Stimulated activated CD8-positive, alpha-beta memory T cell treated with anti-CD3 and anti-CD28 coated beads, Interleukin-4, amount 100 ng/mL, for 4 hours (primary cell): ENCODE data around the gene CDH4.

Source experiments
- DNase-seq, 2 donors: peaks; one replicate each; pipeline ENCODE4 v3.0.0-alpha.2; 2020; ENCODE audit warnings: low read depth in 2 of 2, low spot score in 1 of 2

The CDH4 gene

DNA sequence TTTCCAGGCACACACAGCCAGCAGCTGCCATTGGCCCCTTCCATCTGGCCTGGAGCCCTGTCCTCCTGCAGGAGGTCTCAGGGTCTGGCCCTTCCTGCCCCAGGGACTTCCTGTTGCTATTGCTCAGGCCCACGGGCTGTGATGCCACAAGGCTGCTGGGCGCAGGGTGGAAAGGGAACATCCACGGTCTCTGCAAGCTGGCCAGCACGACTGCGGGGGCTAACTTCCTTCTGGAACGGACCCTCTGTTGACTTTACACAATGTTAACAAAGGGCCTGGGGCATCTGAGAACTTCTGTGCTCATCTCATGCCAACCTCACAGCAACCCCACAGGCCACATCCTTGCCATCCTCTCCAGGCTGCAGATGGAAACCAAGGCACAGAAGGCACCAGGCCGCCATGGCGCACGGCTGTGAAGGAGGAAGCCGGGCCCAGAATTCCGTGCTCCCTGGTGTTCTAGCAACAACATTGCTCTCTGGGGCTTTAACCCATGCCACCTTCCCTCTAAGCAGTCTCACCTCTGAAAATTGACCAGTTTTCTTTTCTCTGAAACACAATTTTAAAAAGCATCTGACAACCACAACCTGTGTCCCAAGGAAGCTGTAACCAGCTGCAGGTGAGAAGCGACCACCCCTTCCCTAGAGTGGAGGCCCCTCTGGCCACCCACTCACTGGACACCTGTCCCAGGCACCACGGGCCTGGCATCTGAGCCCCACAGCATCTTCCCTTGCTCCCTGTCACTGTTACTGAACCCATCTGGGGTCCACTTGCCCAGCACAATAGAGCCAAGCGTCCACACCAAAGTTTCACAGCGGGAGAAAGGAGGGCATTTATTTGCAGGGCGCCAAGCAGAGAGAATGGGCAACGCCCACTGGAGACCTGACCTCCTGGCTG is 261.3 kb downstream of the CDH4 start:
- no peak for DNase-seq

DNA sequence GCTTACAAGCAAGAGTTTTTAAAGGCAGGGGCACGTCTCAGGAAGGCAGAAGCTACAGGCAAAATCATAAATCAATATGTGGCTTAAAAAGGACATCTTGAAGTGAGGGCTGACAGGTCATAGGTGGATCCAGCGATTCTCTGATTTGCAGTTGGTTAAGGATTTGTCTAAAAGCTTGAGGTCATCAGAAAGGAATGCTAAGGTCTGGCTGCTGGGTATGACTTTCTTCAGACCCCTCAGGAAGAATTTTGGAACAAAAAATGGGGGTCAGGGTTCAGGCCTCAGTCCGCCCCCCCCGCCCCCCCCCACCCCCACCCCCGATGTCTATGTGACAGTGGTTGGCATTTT is 261.9 kb downstream of the CDH4 start:
- no peak for DNase-seq

DNA sequence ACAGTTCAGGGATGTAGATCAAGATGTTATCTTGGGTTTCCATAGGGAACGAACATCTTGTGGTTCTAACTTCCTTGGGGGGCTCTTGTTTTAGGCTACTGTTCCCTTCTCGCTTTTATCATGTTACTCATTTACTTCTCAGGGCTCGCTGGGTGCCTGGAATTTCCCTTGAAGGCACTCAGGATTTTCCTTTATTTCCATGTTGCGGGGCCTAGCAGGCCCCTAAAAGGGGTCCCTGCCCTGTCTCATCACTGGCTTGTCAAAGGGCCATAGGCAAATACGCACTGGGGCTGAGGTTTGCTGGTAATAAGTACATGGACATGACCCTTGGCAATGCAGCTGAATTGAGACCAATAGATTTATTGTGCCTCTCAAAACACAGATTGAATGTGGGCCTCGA is 262.3 kb downstream of the CDH4 start:
- DNase-seq: no peak

DNA sequence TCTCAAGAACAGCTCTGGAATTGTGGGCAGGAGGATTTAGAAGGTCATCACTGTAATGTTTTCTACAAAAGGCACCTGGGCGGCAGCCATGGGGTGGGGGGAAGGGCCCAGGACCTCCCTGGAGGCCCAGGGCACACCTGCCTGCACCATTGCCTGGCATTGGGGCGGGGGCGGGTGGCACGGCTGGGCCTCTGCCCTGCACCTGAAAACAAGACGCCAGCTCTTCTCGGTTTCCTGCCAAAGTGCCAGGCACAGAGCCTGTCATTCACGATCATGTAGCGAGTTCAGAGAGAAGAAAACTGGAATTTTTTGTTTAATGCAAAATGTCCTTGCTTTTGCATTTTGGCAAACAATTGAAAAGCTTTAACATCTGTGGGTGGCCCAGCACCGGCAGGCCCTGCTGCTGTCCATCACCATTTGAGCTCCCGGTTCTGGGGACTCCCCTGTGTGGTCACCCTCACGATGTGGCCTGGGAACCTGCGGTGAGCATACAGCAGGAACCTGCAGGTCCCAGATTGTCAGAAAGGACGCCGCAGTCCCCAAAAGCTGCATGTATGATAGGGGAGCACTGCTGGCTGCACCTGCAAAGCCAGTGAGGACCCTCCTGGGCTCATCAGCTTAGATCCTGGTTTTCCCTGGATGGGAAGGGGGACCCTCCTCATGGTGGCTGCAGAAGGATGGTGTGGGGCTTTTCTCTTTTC is 262.9 kb downstream of the CDH4 start:
- DNase-seq: no peak

DNA sequence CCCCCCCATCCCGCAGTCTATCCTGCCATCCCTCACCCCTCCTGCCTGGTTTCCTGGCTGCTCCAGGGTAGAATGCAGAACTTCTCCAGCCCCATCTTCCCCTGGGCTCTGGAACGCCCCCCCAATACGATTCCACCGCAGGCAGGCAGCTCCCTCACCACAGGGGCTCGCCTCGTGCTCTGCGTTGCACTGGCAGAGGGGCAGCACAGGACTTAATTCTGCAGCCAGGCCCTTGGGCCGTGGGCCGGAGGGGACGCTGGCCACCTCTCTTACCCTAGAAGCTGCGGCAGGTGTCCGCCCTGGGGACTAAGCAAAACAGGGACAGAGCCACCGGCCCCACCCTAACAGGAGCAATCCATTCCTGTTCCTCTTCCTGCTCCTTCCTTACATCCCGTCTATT is 263.9 kb downstream of the CDH4 start:
- no peak for DNase-seq

DNA sequence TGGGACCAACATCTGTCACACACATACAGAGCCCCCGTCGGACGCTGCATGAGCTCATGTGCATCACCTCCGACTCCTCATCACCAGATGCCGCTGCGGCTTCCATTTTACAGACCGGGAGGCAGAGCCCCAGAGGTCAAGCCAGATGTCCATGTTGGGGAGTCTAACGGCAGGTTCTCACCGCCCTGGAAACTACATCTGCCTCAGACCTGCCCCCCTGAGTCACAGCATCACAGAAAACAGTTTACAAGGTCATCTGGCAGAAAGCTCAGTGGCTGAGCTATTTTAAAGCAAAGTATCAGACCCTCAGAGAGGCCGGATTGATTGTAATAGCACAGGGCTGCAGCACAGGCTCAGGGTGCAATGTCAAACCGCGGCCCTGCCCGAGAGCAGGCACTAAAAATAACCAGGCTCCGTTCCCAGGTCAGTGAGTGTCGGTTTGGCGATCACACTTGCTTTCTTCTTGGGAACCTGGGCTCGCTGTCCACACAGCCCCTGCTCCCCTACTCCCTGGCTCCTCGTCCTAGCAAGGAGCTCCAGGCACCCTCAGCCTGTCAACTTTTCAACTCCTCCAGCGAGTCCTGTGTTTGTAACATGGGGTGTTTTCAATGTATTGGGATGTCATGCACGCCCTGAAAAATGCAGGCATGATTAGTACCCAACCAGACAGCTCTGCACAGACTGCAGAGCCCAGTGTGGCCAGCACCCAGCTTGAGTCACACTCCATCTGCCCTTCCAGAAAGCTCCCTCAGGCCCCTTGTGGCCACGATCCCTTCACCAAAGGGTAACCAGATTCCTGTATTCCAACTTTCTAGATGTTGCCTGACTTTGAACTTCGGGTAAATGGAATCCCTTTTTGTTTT is 264.5 kb downstream of the CDH4 start:
- no peak for DNase-seq

DNA sequence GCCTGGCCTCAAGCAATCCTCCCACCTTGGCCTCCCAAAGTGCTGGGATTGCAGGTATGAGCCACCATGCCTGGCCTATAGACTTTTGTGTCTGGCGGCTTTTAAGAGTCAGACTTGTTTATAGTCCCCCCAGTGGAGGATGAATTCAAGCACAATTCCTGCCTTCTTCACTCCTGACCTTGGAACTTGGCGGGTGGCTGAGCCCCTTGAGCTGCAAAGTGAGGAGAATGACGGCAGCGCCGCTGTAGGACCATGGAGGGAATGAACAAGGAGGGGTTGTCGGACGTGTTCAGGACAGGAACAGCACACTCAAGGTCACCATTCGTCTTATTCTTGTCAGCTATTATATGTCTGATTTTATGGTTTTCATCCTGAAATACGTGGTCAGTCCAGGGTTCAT is 265.4 kb downstream of the CDH4 start:
- DNase-seq: no peak

DNA sequence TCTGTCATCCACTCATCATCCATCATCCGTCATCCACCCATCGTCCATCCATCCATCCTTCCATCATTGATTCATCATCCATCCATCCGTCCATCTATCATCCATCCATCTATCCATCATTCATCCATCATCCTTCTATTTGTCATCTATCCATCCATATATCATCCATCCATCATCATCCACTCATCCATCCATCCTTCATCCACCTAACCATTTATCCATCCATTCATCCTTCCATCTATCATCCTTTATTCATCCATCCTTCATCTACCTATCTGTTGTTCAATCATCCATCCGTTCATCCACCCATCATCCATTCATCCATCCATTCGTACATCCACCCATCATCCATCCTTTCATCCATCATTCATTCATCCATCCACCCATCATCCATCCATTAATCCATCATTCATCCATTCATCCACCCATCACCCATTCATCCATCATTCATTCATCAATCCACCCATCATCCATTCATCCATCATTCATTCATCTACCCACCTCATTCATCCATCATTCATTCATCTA is 266.4 kb downstream of the CDH4 start:
- no peak for DNase-seq

DNA sequence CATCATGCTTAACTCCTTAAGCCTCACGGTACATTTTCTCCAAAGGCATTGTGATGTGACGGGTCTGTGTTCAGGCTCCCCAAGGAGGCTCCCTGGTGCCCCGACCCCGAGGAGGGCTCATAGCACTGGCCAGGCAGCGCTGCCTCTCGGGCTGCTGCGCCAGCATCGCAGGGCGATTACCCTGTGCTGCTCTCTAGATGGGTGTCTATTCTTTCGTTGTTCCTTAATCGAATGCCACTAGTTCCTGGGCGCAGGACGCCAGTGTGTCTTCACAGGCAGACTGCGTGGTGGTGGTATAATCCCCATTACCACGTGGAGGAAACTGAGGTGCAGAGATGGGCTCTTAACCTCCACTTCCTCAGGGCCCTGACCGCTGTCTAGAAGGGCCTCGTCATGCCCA is 267.4 kb downstream of the CDH4 start:
- DNase-seq: no peak

DNA sequence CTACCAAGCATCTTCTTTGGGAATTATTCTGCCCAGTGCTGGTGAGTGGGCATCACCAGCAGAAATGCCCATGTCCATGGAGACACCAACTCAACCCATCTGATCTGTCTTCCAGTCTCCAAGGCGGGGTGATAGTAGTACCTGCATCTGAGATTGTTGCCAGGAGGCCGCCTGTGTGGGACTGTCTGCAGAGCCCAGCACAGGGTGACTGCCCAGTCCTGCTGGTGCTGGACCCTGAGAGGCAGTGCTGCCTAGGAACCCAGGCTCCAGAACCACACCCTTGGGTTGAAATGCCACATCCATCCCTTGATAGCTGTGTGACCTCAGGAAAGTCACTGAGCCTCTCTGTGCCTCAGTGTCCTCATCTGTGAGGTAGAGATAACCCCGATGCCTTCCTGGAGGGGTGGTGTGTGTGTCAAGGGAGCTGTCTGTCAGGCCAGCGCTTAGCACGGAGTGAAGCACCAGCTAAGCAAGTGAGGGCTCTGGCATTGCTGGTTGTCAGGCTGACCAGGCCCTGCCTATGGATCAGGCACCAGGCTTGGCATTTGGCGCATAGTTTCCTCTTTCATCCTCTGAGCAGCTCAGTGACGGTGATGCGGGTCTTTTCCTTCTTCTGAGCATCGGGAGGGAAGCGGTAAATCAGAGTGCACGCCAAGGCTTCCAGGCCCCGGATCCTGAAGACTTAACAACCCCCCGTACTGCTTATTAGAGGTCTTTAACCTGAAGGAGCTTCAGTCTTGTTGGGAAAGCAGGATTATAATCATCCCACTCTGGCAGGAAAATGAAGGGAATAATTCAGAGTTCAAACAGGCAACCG is 268.2 kb downstream of the CDH4 start:
- DNase-seq: no peak

DNA sequence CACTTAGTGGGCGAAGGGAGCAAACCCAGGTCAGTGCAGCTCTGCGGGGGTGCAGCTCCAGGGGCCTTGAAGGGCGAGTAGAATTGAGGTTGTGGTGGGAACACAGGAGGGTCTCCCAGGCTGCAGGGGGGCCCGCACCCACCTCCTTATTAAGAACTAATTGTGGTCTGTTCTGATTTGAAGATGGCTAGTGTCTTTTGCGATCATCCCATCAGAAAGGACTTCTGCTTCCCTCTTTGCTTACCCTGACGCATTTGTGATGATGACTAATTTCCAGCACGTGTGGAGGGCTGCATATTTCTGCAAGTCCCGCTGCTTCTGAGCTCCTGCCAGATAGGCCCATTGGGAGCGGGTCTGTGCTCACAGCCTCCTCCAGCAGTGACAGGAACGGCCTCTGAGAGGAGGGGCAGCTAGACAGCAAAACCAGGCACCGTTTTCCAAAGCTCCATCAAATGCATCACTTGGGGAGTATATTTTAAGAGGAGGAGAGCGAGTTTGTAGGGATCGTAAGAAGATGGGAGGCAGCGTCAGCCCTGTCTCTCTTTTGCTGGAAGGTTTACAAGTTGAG is 268.9 kb downstream of the CDH4 start:
- no peak for DNase-seq

DNA sequence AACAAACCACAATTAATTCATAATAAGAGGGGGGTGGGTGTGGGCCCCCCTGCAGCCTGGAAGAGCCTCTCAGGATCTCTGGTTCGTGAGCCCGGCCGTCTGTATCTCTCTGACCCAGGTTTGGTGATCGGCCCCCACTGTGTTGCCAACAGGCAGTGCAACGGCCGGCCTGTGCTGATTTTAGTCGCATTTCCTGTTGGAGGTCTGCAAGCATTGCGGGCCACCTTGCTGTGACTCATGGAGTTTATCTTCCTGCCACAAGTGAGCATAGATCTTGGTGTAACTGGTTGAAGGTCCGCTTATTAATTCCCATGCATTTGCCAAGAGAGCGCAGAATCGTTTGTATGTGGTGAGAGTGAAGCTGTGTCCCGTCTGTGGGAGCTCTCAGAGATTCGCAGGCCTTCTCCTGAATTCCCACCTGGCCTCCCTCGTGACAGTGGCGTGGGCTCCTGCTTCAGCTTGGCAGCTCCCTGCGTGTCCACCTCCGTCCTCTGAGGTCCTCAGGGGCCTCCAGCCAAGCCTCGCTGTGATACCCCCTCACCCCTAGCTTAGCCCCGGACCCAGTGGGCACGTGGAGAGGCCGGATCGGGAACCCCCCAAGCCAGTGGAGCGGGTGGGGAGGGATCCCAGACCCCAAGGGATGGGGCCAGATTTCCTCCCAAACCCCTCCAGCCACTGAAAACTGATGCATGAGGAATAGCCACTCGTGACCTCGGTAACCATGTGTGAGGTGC is 269.8 kb downstream of the CDH4 start:
- no peak for DNase-seq

DNA sequence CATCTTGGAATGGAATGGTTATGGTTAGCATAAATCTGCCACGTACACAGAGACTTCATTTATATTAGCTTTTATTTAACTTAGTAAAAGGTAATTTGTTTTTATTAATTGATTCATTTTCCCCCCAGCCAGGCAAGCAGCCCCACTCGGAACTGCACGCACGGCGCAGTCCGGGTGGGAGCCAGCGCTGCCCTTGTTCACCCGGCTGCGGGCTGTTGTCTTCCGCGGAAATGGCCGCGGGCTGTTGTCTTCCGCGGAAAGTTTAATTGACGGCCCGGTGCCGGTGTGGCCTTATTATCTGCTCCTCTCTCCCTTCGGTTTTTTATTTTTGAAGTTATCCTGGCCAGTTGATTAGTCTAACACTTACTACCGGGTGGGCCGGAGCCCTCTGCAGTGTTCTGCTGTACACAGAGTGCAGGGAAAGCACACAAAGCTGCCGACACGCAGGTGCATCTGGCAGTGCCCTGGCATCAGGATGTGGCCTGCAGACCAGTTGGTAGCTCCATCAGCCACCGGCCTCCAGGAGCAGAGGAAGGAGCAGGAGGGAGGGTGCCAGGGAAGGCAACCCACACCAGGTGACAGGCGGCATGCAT is 270.5 kb downstream of the CDH4 start:
- no peak for DNase-seq

DNA sequence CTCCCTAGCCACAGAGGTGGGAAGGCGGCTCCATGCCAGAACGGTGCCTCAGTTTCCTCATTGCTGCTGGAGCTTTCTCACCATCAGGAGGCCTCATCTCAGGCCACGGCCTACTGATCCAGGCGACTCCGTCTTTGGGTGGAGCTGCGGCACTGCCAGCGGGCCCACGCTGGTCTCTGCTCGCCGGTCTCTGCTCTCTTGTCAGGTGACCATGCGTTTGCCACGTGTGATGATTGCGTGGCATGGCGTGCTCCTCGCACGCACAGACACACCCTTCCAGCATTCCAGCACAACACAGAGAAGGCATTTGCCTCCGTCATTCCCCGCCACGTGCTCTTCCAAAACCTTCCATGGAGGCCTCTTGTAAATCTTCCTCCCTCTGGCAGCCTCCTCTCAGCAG is 271.1 kb downstream of the CDH4 start:
- no peak for DNase-seq

DNA sequence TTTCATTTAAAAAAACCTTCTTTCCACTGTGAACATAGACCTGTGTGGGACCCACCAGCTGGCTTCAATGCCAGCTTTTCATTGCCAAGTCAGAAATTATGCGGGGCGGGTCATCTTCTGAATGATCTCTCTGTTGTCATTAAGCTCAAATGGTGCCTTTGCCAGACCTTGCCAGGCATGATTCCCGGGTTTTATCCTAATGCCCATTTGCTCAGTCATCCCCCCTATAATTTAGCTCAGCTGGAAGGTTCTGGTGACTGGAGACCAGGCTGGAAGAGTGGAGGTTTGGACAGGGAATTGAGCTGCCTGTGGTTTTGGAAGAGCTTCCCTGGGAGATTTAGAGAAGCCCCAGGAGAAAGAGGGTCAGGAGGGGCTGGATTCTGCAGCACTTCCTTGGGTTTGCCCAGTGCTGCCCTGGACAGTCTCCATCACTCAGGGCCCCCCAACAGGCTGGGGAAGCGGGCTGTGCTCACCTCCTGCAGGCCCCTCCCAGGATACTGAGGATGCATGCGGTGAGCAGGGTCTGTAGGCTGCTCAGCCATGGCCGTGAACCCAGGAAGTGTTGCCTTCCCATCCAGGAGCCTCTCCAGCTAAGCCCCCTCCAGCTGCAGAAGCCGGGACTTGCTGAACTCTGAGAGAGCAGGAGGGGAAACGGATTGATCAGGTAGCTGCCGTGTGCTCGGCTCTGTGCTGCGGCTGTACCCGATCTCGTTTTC is 273.0 kb downstream of the CDH4 start:
- DNase-seq: no peak

DNA sequence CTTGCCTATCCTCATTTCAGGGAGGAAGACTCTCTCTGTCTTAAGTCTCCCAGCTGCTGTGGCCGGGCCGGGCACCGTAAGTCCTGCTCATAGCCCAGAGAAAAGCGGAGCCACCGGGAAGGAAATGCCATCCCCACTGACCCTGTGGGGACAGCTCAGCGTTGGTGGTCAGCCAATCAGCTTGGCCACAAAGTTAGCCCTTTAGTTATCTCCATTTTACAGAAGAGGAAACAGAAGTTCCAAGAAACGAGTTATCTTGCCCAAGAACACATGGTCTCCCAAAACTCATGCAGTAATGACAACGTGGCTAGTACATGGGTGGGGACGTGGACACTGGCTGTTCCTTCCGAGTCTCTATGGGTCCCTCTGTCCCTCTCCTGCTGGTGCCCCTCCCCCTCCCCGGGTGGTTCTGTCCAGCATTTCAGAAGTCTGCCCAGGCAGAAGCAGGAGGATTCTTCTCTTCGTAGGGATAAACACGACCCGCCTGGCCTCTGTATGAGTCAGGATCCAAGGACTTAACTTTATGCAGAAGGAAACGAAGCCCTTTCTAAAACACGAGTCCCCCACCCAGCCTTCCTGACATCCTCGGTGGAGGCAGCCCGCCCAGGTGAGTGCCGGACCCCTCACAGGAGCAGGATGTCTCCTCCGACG is 273.8 kb downstream of the CDH4 start:
- DNase-seq: no peak

DNA sequence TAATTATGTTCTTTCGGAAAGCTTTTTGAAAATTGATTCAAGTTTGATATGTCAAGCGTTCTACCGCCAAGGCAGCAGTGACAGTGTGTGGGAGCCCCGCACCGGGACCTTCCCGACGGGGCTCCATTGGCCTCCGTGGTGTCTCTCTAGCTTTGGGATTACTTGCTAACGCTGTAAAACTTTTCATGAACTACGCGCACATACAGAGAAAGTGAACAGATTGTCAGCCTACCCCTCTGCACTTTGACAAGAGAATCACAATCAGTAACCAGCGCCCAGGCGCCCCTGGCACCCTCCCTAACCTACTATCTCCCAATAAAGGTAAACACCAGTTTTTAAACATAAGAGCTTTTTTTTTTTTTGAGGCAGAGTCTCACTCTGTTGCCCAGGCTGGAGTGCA is 274.8 kb downstream of the CDH4 start:
- DNase-seq: no peak

DNA sequence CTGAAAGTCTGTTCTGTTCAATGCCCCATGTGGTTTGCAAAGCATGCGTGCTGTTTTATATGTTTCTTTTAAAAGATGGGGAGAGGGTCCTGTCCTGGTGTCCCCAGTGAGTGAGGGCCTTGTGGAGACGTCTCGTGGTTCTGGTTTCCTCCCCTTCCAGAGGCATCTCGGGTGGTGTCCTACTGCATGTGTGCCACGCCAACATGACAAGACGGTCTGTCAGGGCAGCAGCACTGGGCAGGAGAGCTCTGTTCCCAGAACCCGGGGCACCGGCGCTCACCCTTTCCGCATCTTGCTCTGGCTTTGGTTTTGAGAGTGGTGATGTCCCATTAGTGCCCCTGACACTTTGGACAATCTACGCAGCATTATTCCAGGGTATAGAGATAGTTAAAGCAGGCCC is 275.6 kb downstream of the CDH4 start:
- DNase-seq: no peak
